Upper lobe of left lung (tissue), 4 donors: ENCODE results near the gene BRICD5.
A peak's percentile ranks its signal among the peaks of the same experiment; 100 is the strongest.

Experiments used
- EP300 ChIP-seq, 4 donors: sonication (generic); formaldehyde crosslinking; IDR thresholded peaks; one replicate each; pipeline ENCODE4 v1.5.1; 2017; ENCODE audit warnings: antibody characterized with exemption in 4 of 4, control low read depth in 2 of 4
- POLR2A ChIP-seq, 4 donors: fragments of 450-650 bp; IDR thresholded peaks; one replicate each; pipeline ENCODE4 v1.5.1; 2016 to 2017; ENCODE audit warnings: antibody characterized with exemption in 4 of 4, mild to moderate bottlenecking in 2 of 4
- POLR2AphosphoS5 ChIP-seq, 2 donors: sonication (generic); formaldehyde crosslinking; IDR thresholded peaks; one replicate each; pipeline ENCODE4 v1.5.1; 2017; ENCODE audit warnings: antibody characterized with exemption in 2 of 2
- TF ChIP-seq, protein P1 (sequence below), 6 experiments: fragments of 450-650 bp in 4 of 6; fragments of 200-600 bp in 2 of 6; sonication (generic) in 2 of 6; IDR thresholded peaks; one replicate each; pipeline ENCODE4 v1.5.1; 2016 to 2019; ENCODE audit warnings: antibody characterized with exemption in 6 of 6

DNA sequence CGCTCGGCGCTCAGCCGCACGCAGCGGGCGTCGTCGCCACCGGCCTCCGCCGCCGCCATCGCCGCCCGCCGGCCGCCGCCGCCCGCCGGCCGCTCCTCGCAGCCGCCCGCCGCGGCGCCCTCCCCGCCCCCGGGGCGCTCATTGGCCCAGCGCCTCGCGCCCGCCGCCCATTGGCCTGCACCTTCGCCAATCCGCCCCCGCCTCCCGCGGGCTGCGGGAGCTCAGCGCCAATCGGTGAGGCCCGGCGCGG is 4.0 kb upstream of the BRICD5 start, which contains the start of gene PGP:
- TF ChIP-seq POLR2A (IDR thresholded peaks at IDR 0.05) (no peak), POLR2AphosphoS5 (IDR thresholded peaks at IDR 0.05) (no peak), EP300 (IDR thresholded peaks at IDR 0.05) (no peak)
- TF ChIP-seq, protein P1, sequence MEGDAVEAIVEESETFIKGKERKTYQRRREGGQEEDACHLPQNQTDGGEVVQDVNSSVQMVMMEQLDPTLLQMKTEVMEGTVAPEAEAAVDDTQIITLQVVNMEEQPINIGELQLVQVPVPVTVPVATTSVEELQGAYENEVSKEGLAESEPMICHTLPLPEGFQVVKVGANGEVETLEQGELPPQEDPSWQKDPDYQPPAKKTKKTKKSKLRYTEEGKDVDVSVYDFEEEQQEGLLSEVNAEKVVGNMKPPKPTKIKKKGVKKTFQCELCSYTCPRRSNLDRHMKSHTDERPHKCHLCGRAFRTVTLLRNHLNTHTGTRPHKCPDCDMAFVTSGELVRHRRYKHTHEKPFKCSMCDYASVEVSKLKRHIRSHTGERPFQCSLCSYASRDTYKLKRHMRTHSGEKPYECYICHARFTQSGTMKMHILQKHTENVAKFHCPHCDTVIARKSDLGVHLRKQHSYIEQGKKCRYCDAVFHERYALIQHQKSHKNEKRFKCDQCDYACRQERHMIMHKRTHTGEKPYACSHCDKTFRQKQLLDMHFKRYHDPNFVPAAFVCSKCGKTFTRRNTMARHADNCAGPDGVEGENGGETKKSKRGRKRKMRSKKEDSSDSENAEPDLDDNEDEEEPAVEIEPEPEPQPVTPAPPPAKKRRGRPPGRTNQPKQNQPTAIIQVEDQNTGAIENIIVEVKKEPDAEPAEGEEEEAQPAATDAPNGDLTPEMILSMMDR (IDR thresholded peaks at IDR 0.05) = peak in 2 of 6 experiments; percentile 22 to 47
